Measurements from ENCODE around the gene MRPL28.
A peak's percentile ranks its signal among the peaks of the same experiment; 100 is the strongest.

DNA sequence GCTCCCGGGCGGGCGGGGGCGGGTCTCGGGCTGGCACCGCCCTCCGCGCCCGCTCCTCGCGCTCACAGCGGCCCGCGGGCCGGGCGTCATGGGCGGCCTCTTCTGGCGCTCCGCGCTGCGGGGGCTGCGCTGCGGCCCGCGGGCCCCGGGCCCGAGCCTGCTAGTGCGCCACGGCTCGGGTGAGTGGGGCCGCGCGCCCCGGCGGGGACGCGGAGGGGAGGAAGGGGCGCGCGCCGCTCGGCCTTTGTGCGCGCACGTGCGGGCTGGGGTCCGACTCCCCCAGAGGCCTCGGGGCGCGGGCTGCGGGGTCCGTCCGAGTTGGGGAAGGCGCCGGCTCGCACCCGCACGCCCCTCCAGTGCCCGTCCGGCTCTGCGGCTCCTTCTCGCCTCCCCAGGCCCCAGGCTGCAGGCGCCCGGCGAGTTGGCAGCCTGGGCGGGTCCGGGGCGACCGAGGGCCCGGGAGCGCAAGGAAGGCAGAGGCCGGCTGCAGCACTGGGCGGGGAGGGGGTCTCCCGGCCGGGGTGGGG is 26.9 kb upstream of the MRPL28 start, which contains the start of gene NME4:
- TF ChIP-seq, protein P1, sequence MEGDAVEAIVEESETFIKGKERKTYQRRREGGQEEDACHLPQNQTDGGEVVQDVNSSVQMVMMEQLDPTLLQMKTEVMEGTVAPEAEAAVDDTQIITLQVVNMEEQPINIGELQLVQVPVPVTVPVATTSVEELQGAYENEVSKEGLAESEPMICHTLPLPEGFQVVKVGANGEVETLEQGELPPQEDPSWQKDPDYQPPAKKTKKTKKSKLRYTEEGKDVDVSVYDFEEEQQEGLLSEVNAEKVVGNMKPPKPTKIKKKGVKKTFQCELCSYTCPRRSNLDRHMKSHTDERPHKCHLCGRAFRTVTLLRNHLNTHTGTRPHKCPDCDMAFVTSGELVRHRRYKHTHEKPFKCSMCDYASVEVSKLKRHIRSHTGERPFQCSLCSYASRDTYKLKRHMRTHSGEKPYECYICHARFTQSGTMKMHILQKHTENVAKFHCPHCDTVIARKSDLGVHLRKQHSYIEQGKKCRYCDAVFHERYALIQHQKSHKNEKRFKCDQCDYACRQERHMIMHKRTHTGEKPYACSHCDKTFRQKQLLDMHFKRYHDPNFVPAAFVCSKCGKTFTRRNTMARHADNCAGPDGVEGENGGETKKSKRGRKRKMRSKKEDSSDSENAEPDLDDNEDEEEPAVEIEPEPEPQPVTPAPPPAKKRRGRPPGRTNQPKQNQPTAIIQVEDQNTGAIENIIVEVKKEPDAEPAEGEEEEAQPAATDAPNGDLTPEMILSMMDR (IDR thresholded peaks at IDR 0.05): no peak
- peak in 1 of 2 donors; percentile 32 for TF ChIP-seq POLR2A (IDR thresholded peaks at IDR 0.05)
